Ascending aorta (tissue), 2 donors: Measurements from ENCODE around the gene PPP4R2. TPM values are rescaled to one million over a fixed set of nuclear protein-coding genes. Genes with fewer than 3 reads are reported as not detected.

Experiments used
- DNase-seq, 2 donors: peaks; one replicate each; pipeline ENCODE4 v3.0.0-alpha.2; 2019; ENCODE audit warnings: low spot score in 2 of 2
- H3K27ac ChIP-seq, 2 donors: fragments of 200-600 bp; sonication (generic); one replicate each; pipeline ENCODE4 v1.5.1; 2016 to 2017; ENCODE audit warnings: mild to moderate bottlenecking in 1 of 2
- H3K27me3 ChIP-seq: fragments of 200-600 bp; sonication (generic); one replicate; pipeline ENCODE4 v1.5.1; 2017
- H3K36me3 ChIP-seq, 2 donors: fragments of 200-600 bp; sonication (generic); one replicate each; pipeline ENCODE4 v1.5.1; 2016
- H3K4me1 ChIP-seq, 2 donors: fragments of 200-600 bp; sonication (generic); one replicate each; pipeline ENCODE4 v1.5.1; 2016 to 2017; ENCODE audit warnings: mild to moderate bottlenecking in 1 of 2
- H3K4me3 ChIP-seq, 2 donors: fragments of 200-600 bp; sonication (generic); one replicate each; pipeline ENCODE4 v1.5.1; 2016 to 2017; ENCODE audit warnings: mild to moderate bottlenecking in 1 of 2
- H3K9me3 ChIP-seq, 2 donors: fragments of 200-600 bp; sonication (generic); one replicate each; pipeline ENCODE4 v1.5.1; 2016
- intact Hi-C: fragments of 100-400 bp; cut with DNase I; formaldehyde crosslinking; loops from one replicate; pipeline ENCODE4 v1.15.1; 2023
- total RNA-seq: library from RNA; depleted of rRNA; stranded (reverse); fragments of >200 nt; gene quantifications from one replicate; pipeline ENCODE4 v1.1.0, GENCODE V29; 2016
- TF ChIP-seq, protein P1 (sequence below), 3 experiments: fragments of 200-600 bp in 2 of 3; fragments of 450-650 bp in 1 of 3; sonication (generic) in 2 of 3; IDR thresholded peaks; one replicate each; pipeline ENCODE4 v1.5.1; 2016 to 2019; ENCODE audit warnings: antibody characterized with exemption in 3 of 3, mild to moderate bottlenecking in 1 of 3, moderate library complexity in 1 of 3

The PPP4R2 gene
- total RNA-seq, 1 donor from 2014 or later: 8.2 TPM

DNA sequence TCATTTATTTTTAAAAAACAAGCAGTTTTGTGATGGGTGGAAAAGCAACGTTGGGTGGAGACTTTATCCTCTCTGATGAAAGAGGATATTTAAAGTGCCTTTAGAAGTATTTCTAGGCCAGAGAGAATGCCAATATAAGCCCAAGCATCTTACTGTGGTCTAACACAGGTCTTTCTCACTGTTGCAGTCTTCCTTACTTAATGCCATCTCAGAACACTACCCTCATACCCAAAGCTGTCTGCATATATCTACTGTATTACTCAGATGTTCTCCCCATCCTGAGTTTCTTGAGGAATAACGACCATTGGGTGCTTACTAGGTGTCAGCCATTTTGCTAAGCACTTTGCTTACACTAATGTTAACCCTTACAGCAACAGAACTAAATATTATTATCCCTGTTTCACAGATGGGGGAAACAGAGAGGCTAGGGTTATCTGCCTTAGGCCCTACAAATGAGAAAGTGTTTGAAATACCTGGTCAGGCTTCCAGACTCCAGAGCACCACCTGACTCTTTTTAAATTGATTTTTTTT lies 35.0 kb downstream of the PPP4R2 start:
- Histone ChIP-seq H3K4me3 (no peak overlapping the region), H3K36me3 (no peaks in the 10 kb centered on the region), H3K9me3 (no peaks in the 10 kb centered on the region), H3K4me1 (peaks cover 0 to 9% of the 10 kb centered on the region in 2 donors), H3K27me3 (no peaks in the 10 kb centered on the region), H3K27ac (no peak overlapping the region)
- intact Hi-C loops: no loop called here
- TF ChIP-seq, protein P1, sequence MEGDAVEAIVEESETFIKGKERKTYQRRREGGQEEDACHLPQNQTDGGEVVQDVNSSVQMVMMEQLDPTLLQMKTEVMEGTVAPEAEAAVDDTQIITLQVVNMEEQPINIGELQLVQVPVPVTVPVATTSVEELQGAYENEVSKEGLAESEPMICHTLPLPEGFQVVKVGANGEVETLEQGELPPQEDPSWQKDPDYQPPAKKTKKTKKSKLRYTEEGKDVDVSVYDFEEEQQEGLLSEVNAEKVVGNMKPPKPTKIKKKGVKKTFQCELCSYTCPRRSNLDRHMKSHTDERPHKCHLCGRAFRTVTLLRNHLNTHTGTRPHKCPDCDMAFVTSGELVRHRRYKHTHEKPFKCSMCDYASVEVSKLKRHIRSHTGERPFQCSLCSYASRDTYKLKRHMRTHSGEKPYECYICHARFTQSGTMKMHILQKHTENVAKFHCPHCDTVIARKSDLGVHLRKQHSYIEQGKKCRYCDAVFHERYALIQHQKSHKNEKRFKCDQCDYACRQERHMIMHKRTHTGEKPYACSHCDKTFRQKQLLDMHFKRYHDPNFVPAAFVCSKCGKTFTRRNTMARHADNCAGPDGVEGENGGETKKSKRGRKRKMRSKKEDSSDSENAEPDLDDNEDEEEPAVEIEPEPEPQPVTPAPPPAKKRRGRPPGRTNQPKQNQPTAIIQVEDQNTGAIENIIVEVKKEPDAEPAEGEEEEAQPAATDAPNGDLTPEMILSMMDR (IDR thresholded peaks at IDR 0.05): no peak
- DNase-seq: no peak

DNA sequence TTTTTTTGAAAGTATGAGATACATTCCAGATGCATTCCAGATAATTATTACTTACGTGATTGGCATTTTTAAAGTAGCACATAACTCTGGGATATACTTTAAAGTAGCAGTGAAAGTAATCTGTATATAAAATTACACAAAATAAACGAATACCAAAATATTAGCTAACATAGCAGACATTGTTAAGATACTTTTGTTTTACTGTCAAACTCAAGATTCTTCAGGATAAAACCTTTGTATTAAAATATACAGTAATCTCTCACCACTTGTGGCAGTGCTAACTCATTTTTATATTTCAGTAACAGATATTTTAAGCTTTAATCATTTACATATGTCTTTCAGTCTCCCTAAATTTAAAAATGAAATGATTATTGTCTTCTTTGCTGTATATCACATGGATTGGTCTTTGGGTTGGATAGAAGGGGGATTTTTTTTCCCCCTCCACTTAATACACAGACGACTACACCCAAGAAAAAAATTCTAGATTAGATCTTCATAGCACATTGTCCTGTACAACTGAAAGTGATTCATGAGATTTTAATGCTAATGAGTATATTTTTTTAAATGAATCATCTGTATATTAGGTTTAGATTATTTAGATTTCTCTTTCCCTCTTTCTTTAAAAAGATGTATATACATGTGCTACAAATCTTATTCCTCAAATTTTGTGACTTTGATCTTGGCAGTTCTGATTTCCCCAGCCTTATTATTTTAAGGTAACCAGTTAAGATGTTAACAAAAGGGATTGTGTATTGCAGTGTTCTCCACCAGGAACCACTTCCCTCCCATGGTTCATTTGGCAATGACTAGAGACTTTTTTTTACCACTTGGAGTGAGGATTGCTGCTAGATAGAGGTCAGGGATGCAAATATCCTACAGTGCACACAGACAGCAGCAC lies 40.3 kb downstream of the PPP4R2 start:
- H3K4me1 ChIP-seq: peaks cover 0 to 34% of the 10 kb centered on the region in 2 donors

DNA sequence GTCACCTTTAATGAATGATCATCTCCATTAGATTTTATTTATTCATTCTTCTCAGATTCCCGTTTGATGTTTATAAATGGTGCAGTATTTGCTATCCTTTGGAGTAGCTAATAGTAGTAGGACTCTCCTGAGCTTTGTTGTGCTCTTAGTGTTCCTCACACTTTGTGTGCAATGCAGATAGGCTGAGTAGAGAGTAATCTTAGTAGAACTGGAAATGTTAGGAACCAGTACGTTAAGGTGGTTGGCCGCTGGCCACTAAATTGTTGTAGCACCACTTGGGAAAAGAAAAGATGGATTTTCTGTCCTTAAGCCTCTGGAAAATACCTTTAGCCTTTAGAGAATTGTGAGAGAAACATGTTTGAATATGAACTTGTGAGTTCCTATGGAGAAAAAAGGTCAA lies 44.9 kb downstream of the PPP4R2 start:
- H3K4me1 ChIP-seq: peaks cover 0 to 32% of the 10 kb centered on the region in 2 donors
- no peaks in the 10 kb centered on the region for H3K9me3 ChIP-seq
- no peak for DNase-seq
- TF ChIP-seq, protein P1 (IDR thresholded peaks at IDR 0.05): no peak
- H3K4me3 ChIP-seq: no peak overlapping the region
- peak overlapping the region in 1 of 2 donors; percentile 24 for H3K27ac ChIP-seq
- H3K36me3 ChIP-seq: no peaks in the 10 kb centered on the region
- intact Hi-C loops: no loop called here
- no peaks in the 10 kb centered on the region for H3K27me3 ChIP-seq

More for the DNA sequence above, 40.3 kb downstream of the PPP4R2 start:
- intact Hi-C loops: no loop called here
- Histone ChIP-seq H3K27me3 (no peaks in the 10 kb centered on the region), H3K36me3 (no peaks in the 10 kb centered on the region), H3K9me3 (no peaks in the 10 kb centered on the region), H3K4me3 (no peak overlapping the region), H3K27ac (peak overlapping the region; percentile 73 to 74)
- no peak for DNase-seq
- TF ChIP-seq, protein P1 (IDR thresholded peaks at IDR 0.05): no peak

DNA sequence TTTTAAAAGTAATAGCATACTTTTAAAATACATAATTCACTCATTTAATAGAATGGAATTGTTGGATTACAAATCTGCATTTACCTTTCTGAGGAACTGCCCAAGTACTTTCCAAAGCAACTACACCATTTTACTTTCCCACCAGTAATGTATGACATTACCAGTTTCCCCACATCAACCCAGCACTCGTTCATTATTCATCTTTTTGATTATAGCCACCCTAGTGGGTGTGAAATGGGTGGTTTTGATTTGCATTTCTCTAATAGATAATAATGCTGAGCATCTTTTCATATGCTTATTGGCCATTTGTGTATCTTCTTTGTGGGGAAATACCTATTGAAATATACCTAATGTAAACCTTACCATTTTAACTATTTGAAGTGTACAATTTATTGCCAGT lies 46.8 kb downstream of the PPP4R2 start:
- DNase-seq: no peak
- TF ChIP-seq, protein P1 (IDR thresholded peaks at IDR 0.05): no peak
- Histone ChIP-seq H3K36me3 (peaks cover 0 to 4% of the 10 kb centered on the region in 2 donors), H3K27me3 (no peaks in the 10 kb centered on the region), H3K9me3 (no peaks in the 10 kb centered on the region), H3K27ac (no peak overlapping the region), H3K4me1 (peaks cover 0 to 17% of the 10 kb centered on the region in 2 donors), H3K4me3 (no peak overlapping the region)
- intact Hi-C loops: no loop called here

DNA sequence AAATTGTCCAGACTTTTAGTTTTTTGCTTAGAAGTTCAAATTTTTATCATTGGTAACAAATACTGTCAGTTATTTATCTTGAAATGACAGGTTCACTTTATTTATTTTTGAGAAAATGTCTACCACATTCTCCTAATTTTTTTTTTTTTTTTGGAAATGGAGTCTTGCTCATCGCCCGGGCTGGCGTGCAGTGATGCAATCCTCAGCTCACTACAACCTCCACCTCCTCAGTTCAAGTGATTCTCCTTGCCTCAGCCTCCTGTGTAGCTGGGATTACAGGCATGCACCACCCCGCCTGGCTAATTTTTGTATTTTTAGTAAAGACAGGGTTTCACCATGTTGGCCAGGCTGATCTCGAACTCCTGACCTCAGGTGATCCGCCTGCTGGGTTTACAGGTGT lies 48.8 kb downstream of the PPP4R2 start:
- TF ChIP-seq, protein P1 (IDR thresholded peaks at IDR 0.05): no peak
- H3K4me1 ChIP-seq: peaks cover 0 to 11% of the 10 kb centered on the region in 2 donors

More for the DNA sequence above, 48.8 kb downstream of the PPP4R2 start:
- Histone ChIP-seq H3K9me3 (no peaks in the 10 kb centered on the region), H3K36me3 (peaks cover 0 to 7% of the 10 kb centered on the region in 2 donors), H3K27me3 (no peaks in the 10 kb centered on the region), H3K4me3 (no peak overlapping the region), H3K27ac (no peak overlapping the region)
- no peak for DNase-seq
- intact Hi-C loops: loop anchor here (2.0 kb wide), 1 partner anchor 49 kb away; the partner anchor contains the start of gene PPP4R2
